Measurements from ENCODE around the gene TTYH3. TPM values are rescaled to one million over a fixed set of nuclear protein-coding genes. Genes with fewer than 3 reads are reported as not detected.

TTYH3 gene
- total RNA-seq, 1 experiment from 2014 or later = 20.9 TPM

- no peak for TF ChIP-seq CTCF (IDR thresholded peaks at IDR 0.05; ENCODE audit: unreplicated experiment)
- H3K4me1 Mint-ChIP-seq (ENCODE audit: insufficient read depth, unreplicated experiment) = no peaks in the 10 kb centered on the region
- no TSS peak for BruUV-seq (replicated peaks)
Measured at GRCh38 chr7:2680256-2680655, 48.5 kb downstream of the TTYH3 start.

GRCh38 chr7:2680792-2681490 is 49.2 kb downstream of the TTYH3 start:
- peak; percentile 69 for TF ChIP-seq CTCF (IDR thresholded peaks at IDR 0.05; ENCODE audit: unreplicated experiment)
- Mint-ChIP-seq H3K36me3 (ENCODE audit: insufficient read depth, unreplicated experiment) (no peaks in the 10 kb centered on the region), H3K4me3 (ENCODE audit: unreplicated experiment) (no peak overlapping the region), H3K27ac (ENCODE audit: low read depth, unreplicated experiment) (no peak overlapping the region), H3K9me3 (ENCODE audit: unreplicated experiment) (no peaks in the 10 kb centered on the region), H3K27me3 (ENCODE audit: insufficient read depth, unreplicated experiment) (peaks cover 41% of the 10 kb centered on the region), H3K4me1 (ENCODE audit: insufficient read depth, unreplicated experiment) (no peaks in the 10 kb centered on the region)
- DNase-seq (ENCODE audit: unreplicated experiment) = peak; percentile 77
- ChIA-PET POLR2A (interaction anchor here (1.0 to 1.1 kb wide), 2 partner anchors 229 to 231 kb away, joined by 3 to 5 read pairs; no protein-coding TSS in a partner anchor), CTCF (interaction anchor here (0.5 to 3.5 kb wide), 13 partner anchors 9 to 236 kb away, joined by 3 to 48 read pairs (median 4); no protein-coding TSS in a partner anchor)
- intact Hi-C loops (cut with micrococcal nuclease) = loop anchor here (1.0 to 2.0 kb wide), 3 partner anchors 126 to 230 kb away; partner anchors contain the start of gene BRAT1
- no TSS peak for BruUV-seq (replicated peaks)

More at GRCh38 chr7:2680256-2680655, 48.5 kb downstream of the TTYH3 start:
- no peak for DNase-seq (ENCODE audit: unreplicated experiment)
- Mint-ChIP-seq H3K9me3 (ENCODE audit: unreplicated experiment) (no peaks in the 10 kb centered on the region), H3K4me3 (ENCODE audit: unreplicated experiment) (no peak overlapping the region), H3K27ac (ENCODE audit: low read depth, unreplicated experiment) (no peak overlapping the region), H3K27me3 (ENCODE audit: insufficient read depth, unreplicated experiment) (peaks cover 41% of the 10 kb centered on the region), H3K36me3 (ENCODE audit: insufficient read depth, unreplicated experiment) (no peaks in the 10 kb centered on the region)
- POLR2A ChIA-PET = interaction anchor here (1.0 to 1.1 kb wide), 2 partner anchors 229 to 230 kb away, joined by 3 to 5 read pairs; no protein-coding TSS in a partner anchor
- intact Hi-C loops (cut with micrococcal nuclease) = loop anchor here (2.0 kb wide), 1 partner anchor 125 kb away; the partner anchor contains the start of gene BRAT1
- CTCF ChIA-PET = interaction anchor here (0.7 to 3.5 kb wide), 6 partner anchors 10 to 229 kb away, joined by 3 to 48 read pairs (median 6); no protein-coding TSS in a partner anchor

GRCh38 chr7:2681929-2682799 is 50.4 kb downstream of the TTYH3 start:
- Mint-ChIP-seq H3K4me3 (ENCODE audit: unreplicated experiment) (no peak overlapping the region), H3K27me3 (ENCODE audit: insufficient read depth, unreplicated experiment) (peaks cover 41% of the 10 kb centered on the region), H3K36me3 (ENCODE audit: insufficient read depth, unreplicated experiment) (no peaks in the 10 kb centered on the region), H3K27ac (ENCODE audit: low read depth, unreplicated experiment) (no peak overlapping the region), H3K4me1 (ENCODE audit: insufficient read depth, unreplicated experiment) (no peaks in the 10 kb centered on the region), H3K9me3 (ENCODE audit: unreplicated experiment) (no peaks in the 10 kb centered on the region)
- no peak for TF ChIP-seq CTCF (IDR thresholded peaks at IDR 0.05; ENCODE audit: unreplicated experiment)
- intact Hi-C loops (cut with micrococcal nuclease) = loop anchor here (1.0 to 2.0 kb wide), 3 partner anchors 127 to 231 kb away; partner anchors contain the start of gene BRAT1
- CTCF ChIA-PET = interaction anchor here (0.6 to 3.5 kb wide), 9 partner anchors 14 to 370 kb away, joined by 3 to 48 read pairs (median 3); no protein-coding TSS in a partner anchor
- POLR2A ChIA-PET = interaction anchor here (0.6 to 0.7 kb wide), 2 partner anchors 326 to 798 kb away, joined by 3 to 5 read pairs; no protein-coding TSS in a partner anchor
- no peak for DNase-seq (ENCODE audit: unreplicated experiment)
- no TSS peak for BruUV-seq (replicated peaks)

GRCh38 chr7:2684501-2684900 is 52.7 kb downstream of the TTYH3 start:
- intact Hi-C loops (cut with micrococcal nuclease) = no loop called here
- no TSS peak for BruUV-seq (replicated peaks)
- ChIA-PET POLR2A (no interaction called here), CTCF (no interaction called here)
- Mint-ChIP-seq H3K36me3 (ENCODE audit: insufficient read depth, unreplicated experiment) (no peaks in the 10 kb centered on the region), H3K4me1 (ENCODE audit: insufficient read depth, unreplicated experiment) (no peaks in the 10 kb centered on the region), H3K27ac (ENCODE audit: low read depth, unreplicated experiment) (no peak overlapping the region), H3K4me3 (ENCODE audit: unreplicated experiment) (no peak overlapping the region), H3K9me3 (ENCODE audit: unreplicated experiment) (no peaks in the 10 kb centered on the region), H3K27me3 (ENCODE audit: insufficient read depth, unreplicated experiment) (peaks cover 40% of the 10 kb centered on the region)
- no peak for DNase-seq (ENCODE audit: unreplicated experiment)
- no peak for TF ChIP-seq CTCF (IDR thresholded peaks at IDR 0.05; ENCODE audit: unreplicated experiment)

Measured in MCF 10A (cell line).